ENCODE data around the gene MTSS2. TPM values are rescaled to one million over a fixed set of nuclear protein-coding genes. Genes with fewer than 3 reads are reported as not detected.

MTSS2 gene
- total and polyA plus RNA-seq, 2 donors from 2014 or later, result 19.2 to 33.0 TPM

GRCh38 chr16:70692130-70692872 lies 6.4 kb upstream of the MTSS2 start:
- intact Hi-C loops (cut with DNase I), result no loop called here
- Histone ChIP-seq H3K9ac (ENCODE audit: low read length in 3 of 3) (peak overlapping the region in 1 of 3 donors; percentile 26), H3K9me3 (ENCODE audit: control insufficient read depth in 2 of 3, insufficient read depth in 1 of 3, low read length in 3 of 3) (no peaks in the 10 kb centered on the region), H3K27ac (ENCODE audit: low read depth in 2 of 2, low read length in 2 of 2) (peak overlapping the region; percentile 71 to 74), H3K4me3 (ENCODE audit: low read length in 3 of 3) (no peak overlapping the region), H3K4me1 (ENCODE audit: control insufficient read depth in 2 of 3, insufficient read depth in 2 of 3, low read depth in 1 of 3, low read length in 3 of 3) (peaks cover 0 to 67% (median 23%) of the 10 kb centered on the region in 3 donors), H3K27me3 (ENCODE audit: control insufficient read depth, insufficient read depth, low read length) (no peaks in the 10 kb centered on the region), H3K36me3 (ENCODE audit: control insufficient read depth in 2 of 3, insufficient read depth in 3 of 3, low read length in 3 of 3) (no peaks in the 10 kb centered on the region)
- DNase-seq (peak in 4 of 5 donors; percentile 56 to 94 (median 72)), FAIRE-seq (no peak)
- TF ChIP-seq, protein P1, sequence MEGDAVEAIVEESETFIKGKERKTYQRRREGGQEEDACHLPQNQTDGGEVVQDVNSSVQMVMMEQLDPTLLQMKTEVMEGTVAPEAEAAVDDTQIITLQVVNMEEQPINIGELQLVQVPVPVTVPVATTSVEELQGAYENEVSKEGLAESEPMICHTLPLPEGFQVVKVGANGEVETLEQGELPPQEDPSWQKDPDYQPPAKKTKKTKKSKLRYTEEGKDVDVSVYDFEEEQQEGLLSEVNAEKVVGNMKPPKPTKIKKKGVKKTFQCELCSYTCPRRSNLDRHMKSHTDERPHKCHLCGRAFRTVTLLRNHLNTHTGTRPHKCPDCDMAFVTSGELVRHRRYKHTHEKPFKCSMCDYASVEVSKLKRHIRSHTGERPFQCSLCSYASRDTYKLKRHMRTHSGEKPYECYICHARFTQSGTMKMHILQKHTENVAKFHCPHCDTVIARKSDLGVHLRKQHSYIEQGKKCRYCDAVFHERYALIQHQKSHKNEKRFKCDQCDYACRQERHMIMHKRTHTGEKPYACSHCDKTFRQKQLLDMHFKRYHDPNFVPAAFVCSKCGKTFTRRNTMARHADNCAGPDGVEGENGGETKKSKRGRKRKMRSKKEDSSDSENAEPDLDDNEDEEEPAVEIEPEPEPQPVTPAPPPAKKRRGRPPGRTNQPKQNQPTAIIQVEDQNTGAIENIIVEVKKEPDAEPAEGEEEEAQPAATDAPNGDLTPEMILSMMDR (IDR thresholded peaks at IDR 0.05; ENCODE audit: borderline replicate concordance, extremely low read depth, insufficient read depth), result no peak

DNA sequence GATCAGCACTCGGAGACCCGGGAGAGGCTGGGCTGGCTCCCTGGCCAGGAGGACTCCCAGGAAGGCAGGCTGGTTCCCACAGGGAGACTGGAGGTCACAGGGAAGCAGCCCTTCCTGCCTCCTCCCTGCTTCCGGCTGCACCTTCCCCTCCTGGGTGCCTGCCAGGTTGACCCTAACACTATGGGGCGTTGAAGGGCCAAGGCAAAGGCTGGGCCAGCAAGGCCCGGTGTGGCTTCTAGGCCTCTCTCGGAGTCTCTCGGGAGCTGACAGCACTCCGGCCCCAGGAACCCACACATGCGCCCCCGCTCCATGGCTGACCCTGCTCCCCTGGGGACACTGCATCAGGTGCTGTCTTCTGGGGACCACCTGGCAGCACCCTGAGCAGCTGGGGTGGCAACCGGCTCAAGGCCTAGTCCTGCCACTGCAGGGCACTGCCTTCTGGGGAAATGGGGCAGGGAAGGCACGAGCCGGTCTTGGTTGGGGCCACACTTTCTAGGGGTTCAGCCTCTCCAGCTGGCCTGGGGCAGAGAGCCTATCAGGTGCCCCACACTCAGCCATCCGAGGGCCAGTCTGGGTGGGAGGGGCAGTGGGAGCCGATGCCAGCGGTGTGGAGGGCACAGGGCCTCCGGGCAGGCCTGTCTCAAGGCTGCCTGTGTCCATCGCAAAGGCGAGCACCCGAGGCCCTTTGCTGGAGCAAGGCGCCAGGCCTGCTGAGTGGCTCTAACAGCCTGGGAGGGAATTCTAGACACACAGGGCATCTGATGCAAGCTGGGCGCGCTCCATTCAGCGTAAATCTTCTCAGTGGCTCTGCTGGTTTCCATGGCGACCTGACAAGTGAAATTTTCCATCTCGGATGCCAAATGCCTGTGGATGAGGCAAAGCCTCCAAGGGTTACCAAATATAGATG lies 5.6 kb upstream of the MTSS2 start:
- TF ChIP-seq, protein P1 (IDR thresholded peaks at IDR 0.05; ENCODE audit: borderline replicate concordance, extremely low read depth, insufficient read depth), result no peak
- Histone ChIP-seq H3K4me3 (ENCODE audit: low read length in 3 of 3) (no peak overlapping the region), H3K36me3 (ENCODE audit: control insufficient read depth in 2 of 3, insufficient read depth in 3 of 3, low read length in 3 of 3) (no peaks in the 10 kb centered on the region), H3K4me1 (ENCODE audit: control insufficient read depth in 2 of 3, insufficient read depth in 2 of 3, low read depth in 1 of 3, low read length in 3 of 3) (peaks cover 0 to 68% (median 19%) of the 10 kb centered on the region in 3 donors), H3K27ac (ENCODE audit: low read depth in 2 of 2, low read length in 2 of 2) (peak overlapping the region; percentile 66 to 78), H3K27me3 (ENCODE audit: control insufficient read depth, insufficient read depth, low read length) (no peaks in the 10 kb centered on the region), H3K9ac (ENCODE audit: low read length in 3 of 3) (peak overlapping the region in 2 of 3 donors; percentile 40 to 44), H3K9me3 (ENCODE audit: control insufficient read depth in 2 of 3, insufficient read depth in 1 of 3, low read length in 3 of 3) (no peaks in the 10 kb centered on the region)
- intact Hi-C loops (cut with DNase I), result no loop called here
- peak; percentile 77 to 96 (median 84) for DNase-seq
- FAIRE-seq, result no peak

DNA sequence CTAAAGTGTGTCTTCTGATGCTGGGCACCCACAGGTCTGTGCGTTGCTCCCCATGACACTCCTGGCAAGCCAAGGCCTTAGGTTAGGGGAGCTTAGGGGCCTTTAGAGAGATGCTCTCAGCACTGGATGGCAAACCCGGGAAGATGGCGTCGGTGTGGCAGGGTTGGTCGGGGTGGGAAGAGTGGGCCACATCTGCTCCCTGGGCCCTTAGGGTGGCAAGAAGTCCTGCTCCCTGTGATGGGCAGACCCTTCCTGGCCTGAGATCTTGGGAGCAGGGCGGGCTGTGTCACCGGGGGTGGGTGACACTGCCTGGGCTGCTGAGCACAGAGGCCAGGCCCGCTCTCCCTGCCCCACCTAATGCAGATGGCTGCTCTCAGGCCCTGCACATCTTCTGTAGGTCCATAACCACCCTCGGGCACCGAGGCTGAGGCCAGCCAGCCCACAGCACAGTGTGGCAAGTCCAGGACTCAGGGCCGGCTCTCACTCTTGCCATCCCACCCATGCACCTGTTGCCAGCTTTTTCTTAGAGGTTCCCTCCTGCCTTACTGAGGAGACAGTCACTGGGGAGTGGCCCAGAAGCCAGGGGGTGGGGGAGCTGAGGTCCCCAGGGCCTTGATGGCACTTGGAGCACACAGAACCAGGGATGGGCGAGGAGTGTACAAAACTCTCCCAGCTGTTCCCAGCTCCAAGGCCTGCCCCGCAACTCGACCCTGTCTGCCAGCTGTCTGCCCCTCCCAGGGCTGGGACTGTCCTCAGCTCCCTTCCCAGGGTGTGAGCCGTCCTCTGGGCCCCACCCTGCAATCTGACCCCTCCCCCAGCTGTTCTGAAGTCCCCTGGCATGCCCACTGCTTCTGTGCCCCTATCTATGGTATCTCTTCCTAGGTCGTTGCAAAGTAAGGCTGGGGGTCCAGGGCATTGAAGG lies 4.4 kb upstream of the MTSS2 start:
- no peaks in the 10 kb centered on the region for H3K27me3 ChIP-seq (ENCODE audit: control insufficient read depth, insufficient read depth, low read length)

More for the DNA sequence above, 4.4 kb upstream of the MTSS2 start:
- Histone ChIP-seq H3K36me3 (ENCODE audit: control insufficient read depth in 2 of 3, insufficient read depth in 3 of 3, low read length in 3 of 3) (no peaks in the 10 kb centered on the region), H3K27ac (ENCODE audit: low read depth in 2 of 2, low read length in 2 of 2) (peak overlapping the region; percentile 24 to 32), H3K4me3 (ENCODE audit: low read length in 3 of 3) (no peak overlapping the region), H3K9ac (ENCODE audit: low read length in 3 of 3) (no peak overlapping the region), H3K9me3 (ENCODE audit: control insufficient read depth in 2 of 3, insufficient read depth in 1 of 3, low read length in 3 of 3) (no peaks in the 10 kb centered on the region), H3K4me1 (ENCODE audit: control insufficient read depth in 2 of 3, insufficient read depth in 2 of 3, low read depth in 1 of 3, low read length in 3 of 3) (peaks cover 0 to 65% (median 14%) of the 10 kb centered on the region in 3 donors)
- DNase-seq, result peak in 2 of 5 donors; percentile 51 to 70
- intact Hi-C loops (cut with DNase I), result no loop called here
- no peak for FAIRE-seq
- TF ChIP-seq, protein P1 (IDR thresholded peaks at IDR 0.05; ENCODE audit: borderline replicate concordance, extremely low read depth, insufficient read depth), result no peak

All from kidney (tissue), 14 donors.